ENCODE results near the gene LAMTOR2. TPM values are rescaled to one million over a fixed set of nuclear protein-coding genes. Genes with fewer than 3 reads are reported as not detected.

Gene LAMTOR2
- total and polyA plus RNA-seq, 9 of the 15 experiments (the other 6 are each of a cell fraction or from before 2014, with no cell fraction given) = 39.0 to 161 (median 74.6) TPM

DNA sequence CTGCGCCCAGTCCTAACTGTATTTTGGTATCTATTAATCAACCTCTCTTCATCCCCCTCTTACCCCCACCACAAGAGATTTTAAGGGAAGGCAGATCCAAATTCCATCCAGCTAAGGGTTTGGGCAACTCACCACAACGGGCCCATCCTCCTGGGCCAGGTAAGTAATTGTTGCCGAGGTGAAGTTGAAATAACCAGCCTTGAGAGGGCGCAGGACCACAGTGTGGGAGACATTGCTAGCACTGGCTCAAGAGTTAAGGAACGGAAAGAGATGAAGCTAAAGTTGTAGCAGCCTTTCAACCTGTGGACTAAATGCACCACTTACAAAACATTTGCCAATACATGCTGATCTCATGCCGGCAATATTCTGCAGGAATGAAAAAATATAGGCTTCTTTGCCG lies 39.8 kb upstream of the LAMTOR2 start:
- intact Hi-C loops (cut with micrococcal nuclease) (no loop called here), in situ Hi-C loops (cut with MboI) (no loop called here)
- whole genome bisulfite sequencing (ENCODE audit: insufficient coverage, low coverage, missing lambda C conversion rate) = 87% methylated on average over 7 of the region's 7 CpGs
- Histone ChIP-seq H3K4me1 (replicated peaks in 1 of 2; ENCODE audit: control insufficient read depth in 2 of 2, insufficient read depth in 2 of 2, low read length in 2 of 2) (peaks cover 3 to 4% of the 10 kb centered on the region in 2 experiments; a peak in 3 of 5 replicates), H2AFZ (ENCODE audit: low read depth, low read length) (no peak overlapping the region), H3K4me2 (ENCODE audit: insufficient read depth, low read length) (no peak overlapping the region), H3K79me2 (ENCODE audit: control insufficient read depth, insufficient read depth, low read length) (peaks cover 16% of the 10 kb centered on the region), H3K27ac (ENCODE audit: extremely low read depth, low read depth, low read length) (no peak overlapping the region), H3K9me1 (ENCODE audit: control insufficient read depth, insufficient read depth, low read length) (no peaks in the 10 kb centered on the region), H3K9ac (ENCODE audit: insufficient read depth in 1 of 2, low read depth in 2 of 2, low read length in 2 of 2) (no peak overlapping the region), H4K20me1 (replicated peaks; ENCODE audit: control insufficient read depth, insufficient read depth, low read length) (no peaks in the 10 kb centered on the region), H3K4me3 (no peak overlapping the region), H3K9me3 (replicated peaks; ENCODE audit: control insufficient read depth, insufficient read depth, low read depth, low read length) (no peaks in the 10 kb centered on the region), H3K27me3 (ENCODE audit: control insufficient read depth in 2 of 2, insufficient read depth in 2 of 2, low read length in 2 of 2) (no peaks in the 10 kb centered on the region), H3K36me3 (ENCODE audit: control insufficient read depth, insufficient read depth, low read length) (peaks cover 91% of the 10 kb centered on the region)
- FAIRE-seq (no peak), ATAC-seq (no peak; the same call in 2 of the 3 replicates), DNase-seq (ENCODE audit: extremely low read depth in 1 of 4, low spot score in 3 of 4) (no peak)
- BruUV-seq (replicated peaks) = no TSS peak
- TF ChIP-seq CBX1 (IDR thresholded peaks at IDR 0.05; ENCODE audit: low read depth) (no peak), SRSF1 (IDR thresholded peaks at IDR 0.05; ENCODE audit: low read depth, low read length) (no peak), RBFOX2 (IDR thresholded peaks at IDR 0.05; ENCODE audit: low read depth, low read length) (no peak), PURB (CRISPR knock-in tag; IDR thresholded peaks at IDR 0.05; ENCODE audit: low read depth) (no peak), NFYB (IDR thresholded peaks at IDR 0.05; ENCODE audit: extremely low read depth, insufficient read length) (no peak)
- TF ChIP-seq, protein P1, sequence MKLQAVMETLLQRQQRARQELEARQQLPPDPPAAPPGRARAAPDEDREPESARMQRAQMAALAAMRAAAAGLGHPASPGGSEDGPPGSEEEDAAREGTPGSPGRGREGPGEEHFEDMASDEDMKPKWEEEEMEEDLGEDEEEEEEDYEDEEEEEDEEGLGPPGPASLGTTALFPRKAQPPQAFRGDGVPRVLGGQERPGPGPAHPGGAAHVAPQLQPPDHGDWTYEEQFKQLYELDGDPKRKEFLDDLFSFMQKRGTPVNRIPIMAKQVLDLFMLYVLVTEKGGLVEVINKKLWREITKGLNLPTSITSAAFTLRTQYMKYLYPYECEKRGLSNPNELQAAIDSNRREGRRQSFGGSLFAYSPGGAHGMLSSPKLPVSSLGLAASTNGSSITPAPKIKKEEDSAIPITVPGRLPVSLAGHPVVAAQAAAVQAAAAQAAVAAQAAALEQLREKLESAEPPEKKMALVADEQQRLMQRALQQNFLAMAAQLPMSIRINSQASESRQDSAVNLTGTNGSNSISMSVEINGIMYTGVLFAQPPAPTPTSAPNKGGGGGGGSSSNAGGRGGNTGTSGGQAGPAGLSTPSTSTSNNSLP (IDR thresholded peaks at IDR 0.05; ENCODE audit: borderline replicate concordance, low read depth, low read length) = no peak
- ChIA-PET POLR2A (no interaction called here), CTCF (ENCODE audit: low intra/inter-chr PET ratio) (no interaction called here)
